CD14-positive monocyte (primary cell): ENCODE results near the gene YIPF6. TPM values are rescaled to one million over a fixed set of nuclear protein-coding genes. Genes with fewer than 3 reads are reported as not detected.

Source experiments
- DNase-seq, 3 donors: peaks; one replicate each; pipeline ENCODE4 v3.0.0-alpha.2; 2011 to 2022
- H2AFZ ChIP-seq: 2 replicates; pipeline ENCODE4 v1.6.0; 2012; ENCODE audit warnings: mild to moderate bottlenecking, low read depth, low read length, inconsistent platforms; ENCODE audit not compliant: insufficient read depth, poor library complexity, severe bottlenecking
- H3K27ac ChIP-seq, 2 donors: 1 replicate in 1 of 2; 2 replicates in 1 of 2; pipeline ENCODE4 v1.5.1; 2012 to 2013; ENCODE audit warnings: low read length in 2 of 2, control low read depth in 1 of 2, inconsistent platforms in 1 of 2, low read depth in 1 of 2, mild to moderate bottlenecking in 1 of 2
- H3K27me3 ChIP-seq, 2 donors: one replicate each; pipeline versions ENCODE4 v1.6.0 to v1.6.1; 2011 to 2013; ENCODE audit warnings: low read length in 2 of 2; ENCODE audit not compliant: control insufficient read depth in 2 of 2, insufficient read depth in 2 of 2
- H3K36me3 ChIP-seq, 2 donors: replicated peaks in 1 of 2; 1 replicate in 1 of 2; 2 replicates in 1 of 2; pipeline versions ENCODE4 v1.5.1 to v1.6.1; 2012 to 2013; ENCODE audit warnings: low read length in 2 of 2, control low read depth in 1 of 2, inconsistent platforms in 1 of 2, mild to moderate bottlenecking in 1 of 2; ENCODE audit not compliant: insufficient read depth in 2 of 2, control insufficient read depth in 1 of 2
- H3K4me1 ChIP-seq, 2 donors: 1 replicate in 1 of 2; 2 replicates in 1 of 2; pipeline versions ENCODE4 v1.5.1 to v1.6.1; 2012 to 2013; ENCODE audit warnings: low read length in 2 of 2, control low read depth in 1 of 2, inconsistent platforms in 1 of 2, mild to moderate bottlenecking in 1 of 2, moderate library complexity in 1 of 2; ENCODE audit not compliant: insufficient read depth in 2 of 2, control insufficient read depth in 1 of 2
- H3K4me2 ChIP-seq: replicated peaks from 2 replicates; pipeline ENCODE3; 2012; ENCODE audit warnings: low read length, moderate library complexity, mild to moderate bottlenecking; ENCODE audit not compliant: poor library complexity, severe bottlenecking; ENCODE audit errors: extremely low read depth
- H3K4me3 ChIP-seq, 3 experiments: fragments of 200-600 bp in 1 of 3; sonication (generic) in 1 of 3; replicated peaks in 1 of 3; 1 replicate in 2 of 3; 2 replicates in 1 of 3; pipeline ENCODE4 v1.5.1; 2011 to 2013; ENCODE audit warnings: low read length in 3 of 3, mild to moderate bottlenecking in 3 of 3, control low read depth in 2 of 3, low read depth in 2 of 3, inconsistent platforms in 1 of 3, moderate library complexity in 1 of 3
- H3K79me2 ChIP-seq: 2 replicates; pipeline ENCODE4 v1.6.0; 2012; ENCODE audit warnings: mild to moderate bottlenecking, control low read depth, inconsistent platforms, low read length, moderate library complexity; ENCODE audit not compliant: insufficient read depth
- H3K9ac ChIP-seq: 2 replicates; pipeline ENCODE4 v1.6.0; 2017; ENCODE audit warnings: low read length, mild to moderate bottlenecking; ENCODE audit not compliant: insufficient read depth, poor library complexity, severe bottlenecking
- H3K9me3 ChIP-seq, 2 donors: replicated peaks in 1 of 2; 1 replicate in 1 of 2; 2 replicates in 1 of 2; pipeline versions ENCODE4 v1.5.1 to v1.6.1; 2012 to 2013; ENCODE audit warnings: low read length in 2 of 2, control low read depth in 1 of 2; ENCODE audit not compliant: control insufficient read depth in 1 of 2, insufficient read depth in 1 of 2
- H4K20me1 ChIP-seq: 2 replicates; pipeline ENCODE4 v1.6.0; 2012; ENCODE audit warnings: mild to moderate bottlenecking, low read length, control low read depth, moderate library complexity; ENCODE audit not compliant: insufficient read depth
- H3K27ac Mint-ChIP-seq, 7 donors: one replicate each; pipeline ENCODE4 v1.8.0; 2020; ENCODE audit warnings: mild to moderate bottlenecking in 7 of 7, mixed read lengths in 7 of 7, moderate library complexity in 6 of 7, inconsistent platforms in 2 of 7
- H3K27me3 Mint-ChIP-seq, 3 donors: one replicate each; pipeline ENCODE4 v1.8.0; 2021 to 2022; ENCODE audit warnings: low read depth in 3 of 3, mild to moderate bottlenecking in 3 of 3, mixed read lengths in 3 of 3, moderate library complexity in 3 of 3, inconsistent platforms in 1 of 3
- H3K36me3 Mint-ChIP-seq, 2 donors: one replicate each; pipeline ENCODE4 v1.8.0; 2020; ENCODE audit warnings: mixed read lengths in 2 of 2, inconsistent platforms in 1 of 2, mild to moderate bottlenecking in 1 of 2
- H3K4me1 Mint-ChIP-seq: one replicate; pipeline ENCODE4 v1.8.0; 2020; ENCODE audit warnings: mild to moderate bottlenecking, mixed read lengths
- H3K4me3 Mint-ChIP-seq, 2 donors: one replicate each; pipeline ENCODE4 v1.8.0; 2020; ENCODE audit warnings: mild to moderate bottlenecking in 2 of 2, mixed read lengths in 2 of 2, moderate library complexity in 1 of 2
- H3K9me3 Mint-ChIP-seq, 7 donors: one replicate each; pipeline ENCODE4 v1.8.0; 2020 to 2022; ENCODE audit warnings: mixed read lengths in 7 of 7, mild to moderate bottlenecking in 6 of 7, moderate library complexity in 6 of 7, inconsistent platforms in 2 of 7
- WGBS: methylation state at CpG from one replicate; pipeline ENCODE4 v1.1.5; 2013; ENCODE audit warnings: missing lambda C conversion rate; ENCODE audit not compliant: insufficient coverage; 5-methylcytosine and 5-hydroxymethylcytosine counted together
- intact Hi-C, 2 donors: fragments of 100-400 bp; cut with micrococcal nuclease; formaldehyde crosslinking; loops; one replicate each; pipeline versions ENCODE4 v1.15.0 to v1.15.1; 2023
- polyA plus RNA-seq, 3 donors: library from polyadenylated mRNA; depleted of rRNA in 1 of 3; unstranded in 2 of 3; stranded (reverse) in 1 of 3; fragments of 300-500 nt in 2 of 3; fragments of >200 nt in 1 of 3; fragmentation: Illumina TruSeq in 2 of 3; gene quantifications; 1 replicate in 2 of 3; 2 replicates in 1 of 3; pipeline ENCODE4 v1.2.3, GENCODE V29; 2012 to 2021
- TF ChIP-seq, protein P1 (sequence below): fragments of 200-600 bp; IDR thresholded peaks from one replicate; pipeline ENCODE4 v1.8.0; 2022; ENCODE audit warnings: antibody characterized with exemption, mild to moderate bottlenecking

Gene YIPF6
- polyA plus RNA-seq, 3 donors = 3.8 to 23.6 (median 21.0) TPM

DNA sequence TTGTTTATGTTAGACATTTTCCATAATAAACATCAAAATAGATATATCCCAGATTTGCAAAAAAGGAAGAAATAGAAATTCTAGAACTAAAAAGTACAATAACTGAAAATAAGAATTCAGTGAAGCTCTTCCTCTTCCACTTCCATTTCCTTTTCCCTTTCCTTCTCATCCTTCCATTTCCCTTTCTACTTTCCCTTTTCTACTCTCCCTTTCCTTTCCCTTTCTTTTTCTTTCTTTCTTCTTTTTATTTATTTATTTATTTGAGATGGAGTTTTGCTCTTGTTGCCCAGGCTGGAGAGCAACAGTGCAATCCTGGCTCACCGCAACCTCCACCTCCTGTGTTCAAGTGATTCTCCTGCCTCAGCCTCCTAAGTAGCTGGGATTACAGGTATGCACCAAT, 35.0 kb upstream of the YIPF6 start:
- Mint-ChIP-seq H3K36me3 (no peaks in the 10 kb centered on the region), H3K4me3 (no peak overlapping the region), H3K4me1 (peaks cover 2% of the 10 kb centered on the region), H3K27me3 (peaks cover 1 to 12% (median 2%) of the 10 kb centered on the region in 3 donors), H3K9me3 (peaks cover 0 to 2% (median 0%) of the 10 kb centered on the region in 7 donors), H3K27ac (no peak overlapping the region)
- Histone ChIP-seq H3K4me3 (no peak overlapping the region), H4K20me1 (no peaks in the 10 kb centered on the region), H3K9ac (no peak overlapping the region), H3K27me3 (no peaks in the 10 kb centered on the region), H3K79me2 (no peaks in the 10 kb centered on the region), H3K9me3 (no peaks in the 10 kb centered on the region), H3K36me3 (no peaks in the 10 kb centered on the region), H3K4me2 (no peak overlapping the region), H3K4me1 (no peaks in the 10 kb centered on the region), H3K27ac (no peak overlapping the region), H2AFZ (no peak overlapping the region)
- no peak for DNase-seq
- intact Hi-C loops = no loop called here
- no CpG with 5 or more reads among the region's 1 CpG for WGBS
- TF ChIP-seq, protein P1, sequence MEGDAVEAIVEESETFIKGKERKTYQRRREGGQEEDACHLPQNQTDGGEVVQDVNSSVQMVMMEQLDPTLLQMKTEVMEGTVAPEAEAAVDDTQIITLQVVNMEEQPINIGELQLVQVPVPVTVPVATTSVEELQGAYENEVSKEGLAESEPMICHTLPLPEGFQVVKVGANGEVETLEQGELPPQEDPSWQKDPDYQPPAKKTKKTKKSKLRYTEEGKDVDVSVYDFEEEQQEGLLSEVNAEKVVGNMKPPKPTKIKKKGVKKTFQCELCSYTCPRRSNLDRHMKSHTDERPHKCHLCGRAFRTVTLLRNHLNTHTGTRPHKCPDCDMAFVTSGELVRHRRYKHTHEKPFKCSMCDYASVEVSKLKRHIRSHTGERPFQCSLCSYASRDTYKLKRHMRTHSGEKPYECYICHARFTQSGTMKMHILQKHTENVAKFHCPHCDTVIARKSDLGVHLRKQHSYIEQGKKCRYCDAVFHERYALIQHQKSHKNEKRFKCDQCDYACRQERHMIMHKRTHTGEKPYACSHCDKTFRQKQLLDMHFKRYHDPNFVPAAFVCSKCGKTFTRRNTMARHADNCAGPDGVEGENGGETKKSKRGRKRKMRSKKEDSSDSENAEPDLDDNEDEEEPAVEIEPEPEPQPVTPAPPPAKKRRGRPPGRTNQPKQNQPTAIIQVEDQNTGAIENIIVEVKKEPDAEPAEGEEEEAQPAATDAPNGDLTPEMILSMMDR = no peak

DNA sequence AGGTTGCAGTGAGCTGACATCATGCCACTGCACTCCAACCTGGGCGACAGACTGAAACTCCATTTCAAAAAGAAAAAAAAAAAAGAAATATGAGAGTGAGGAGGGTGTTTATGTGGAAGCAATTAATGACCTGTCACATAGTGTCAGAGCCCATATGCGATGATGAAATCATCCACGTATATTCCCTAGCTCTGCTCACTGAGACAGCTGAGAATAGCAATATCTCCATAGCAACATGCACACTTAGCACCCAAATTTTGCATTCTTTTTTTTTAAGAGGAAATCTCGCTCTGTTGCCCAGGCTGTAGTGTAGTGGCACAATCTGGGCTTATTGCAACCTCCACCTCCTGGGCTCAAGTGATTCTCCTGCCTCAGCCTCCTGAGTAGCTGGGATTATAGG, 34.1 kb upstream of the YIPF6 start:
- Mint-ChIP-seq H3K4me3 (no peak overlapping the region), H3K27me3 (peaks cover 0 to 9% (median 1%) of the 10 kb centered on the region in 3 donors), H3K4me1 (peaks cover 2% of the 10 kb centered on the region), H3K36me3 (no peaks in the 10 kb centered on the region), H3K9me3 (peaks cover 0 to 2% (median 0%) of the 10 kb centered on the region in 7 donors), H3K27ac (no peak overlapping the region)
- Histone ChIP-seq H3K9ac (no peak overlapping the region), H3K4me3 (no peak overlapping the region), H4K20me1 (no peaks in the 10 kb centered on the region), H2AFZ (no peak overlapping the region), H3K79me2 (no peaks in the 10 kb centered on the region), H3K4me1 (no peaks in the 10 kb centered on the region), H3K36me3 (no peaks in the 10 kb centered on the region), H3K27ac (no peak overlapping the region), H3K9me3 (no peaks in the 10 kb centered on the region), H3K4me2 (no peak overlapping the region), H3K27me3 (no peaks in the 10 kb centered on the region)
- TF ChIP-seq, protein P1 = no peak
- WGBS = no CpG with 5 or more reads among the region's 4 CpGs
- intact Hi-C loops = no loop called here
- DNase-seq = no peak
